Caki2 (cell line): ENCODE results near the gene PRRX1. TPM values are rescaled to one million over a fixed set of nuclear protein-coding genes. Genes with fewer than 3 reads are reported as not detected.

Experiments used
- DNase-seq: peaks from one replicate; pipeline ENCODE4 v3.0.0-alpha.2; 2015; ENCODE audit warnings: low read depth
- in situ Hi-C: cut with HindIII; loops from 2 replicates; pipeline ENCODE4 v1.10.0; 2016; ENCODE audit warnings: low sequenced_read_pairs, low pct_unique_long_range_greater_than_20kb, mixed read lengths
- total RNA-seq: library from RNA; depleted of rRNA; stranded (reverse); fragments of >200 nt; shearing (Covaris generic); gene quantifications from 2 replicates; pipeline ENCODE4 v1.2.3, GENCODE V29; 2014; ENCODE audit warnings: low replicate concordance

Gene PRRX1
- total RNA-seq, 1 experiment from 2014 or later: not detected

- in situ Hi-C loops: no loop called here
- no peak for DNase-seq
Observed at GRCh38 chr1:170734412-170735175, 70.7 kb downstream of the PRRX1 start.

- in situ Hi-C loops: no loop called here
- DNase-seq: no peak
Observed at GRCh38 chr1:170735366-170736263, 71.7 kb downstream of the PRRX1 start.

GRCh38 chr1:170739803-170740202, 75.9 kb downstream of the PRRX1 start:
- DNase-seq: no peak
- in situ Hi-C loops: no loop called here

GRCh38 chr1:170741678-170742077, 77.7 kb downstream of the PRRX1 start:
- in situ Hi-C loops: no loop called here
- no peak for DNase-seq

- DNase-seq: no peak
- in situ Hi-C loops: no loop called here
Observed at GRCh38 chr1:170742600-170742999, 78.7 kb downstream of the PRRX1 start.

GRCh38 chr1:170743083-170743482, 79.2 kb downstream of the PRRX1 start:
- in situ Hi-C loops: no loop called here
- DNase-seq: no peak

GRCh38 chr1:170749549-170749948, 85.6 kb downstream of the PRRX1 start:
- no peak for DNase-seq
- in situ Hi-C loops: no loop called here

GRCh38 chr1:170749959-170750358, 86.0 kb downstream of the PRRX1 start:
- in situ Hi-C loops: no loop called here
- no peak for DNase-seq

- in situ Hi-C loops: no loop called here
- no peak for DNase-seq
Observed at GRCh38 chr1:170755795-170756194, 91.9 kb downstream of the PRRX1 start.

GRCh38 chr1:170758992-170759391, 95.1 kb downstream of the PRRX1 start:
- DNase-seq: no peak
- in situ Hi-C loops: no loop called here

- in situ Hi-C loops: no loop called here
- no peak for DNase-seq
Observed at GRCh38 chr1:170765279-170765678, 101.3 kb downstream of the PRRX1 start.

- in situ Hi-C loops: no loop called here
- peak; percentile 14 for DNase-seq
Observed at GRCh38 chr1:170765712-170766330, 101.9 kb downstream of the PRRX1 start.

- no peak for DNase-seq
- in situ Hi-C loops: no loop called here
Observed at GRCh38 chr1:170768929-170769328, 105.0 kb downstream of the PRRX1 start.

GRCh38 chr1:170769691-170770090, 105.8 kb downstream of the PRRX1 start:
- in situ Hi-C loops: no loop called here
- DNase-seq: no peak

GRCh38 chr1:170770254-170770653, 106.3 kb downstream of the PRRX1 start:
- in situ Hi-C loops: no loop called here
- DNase-seq: no peak

GRCh38 chr1:170776252-170776651, 112.3 kb downstream of the PRRX1 start:
- in situ Hi-C loops: no loop called here
- no peak for DNase-seq

- in situ Hi-C loops: no loop called here
Observed at GRCh38 chr1:170776777-170777176, 112.8 kb downstream of the PRRX1 start.

More at GRCh38 chr1:170776777-170777176, 112.8 kb downstream of the PRRX1 start:
- no peak for DNase-seq
